NCI-H1105 (cell line): ENCODE results near the gene COL15A1.

ENCODE experiments used
- DNase-seq: peaks from one replicate; lab custom pipeline; 2025; lab: John Stamatoyannopoulos, UW

Gene COL15A1

GRCh38 chr9:98949565-98949964, 5.9 kb downstream of the COL15A1 start:
- DNase-seq: no peak

- DNase-seq: no peak
Measured at GRCh38 chr9:98950262-98950661, 6.6 kb downstream of the COL15A1 start.

GRCh38 chr9:98951967-98952366, 8.3 kb downstream of the COL15A1 start:
- DNase-seq: no peak

- DNase-seq: no peak
Measured at GRCh38 chr9:98953581-98954243, 10.0 kb downstream of the COL15A1 start.

- DNase-seq: no peak
Measured at GRCh38 chr9:98954244-98954610, 10.5 kb downstream of the COL15A1 start.

- no peak for DNase-seq
Measured at GRCh38 chr9:98955259-98955658, 11.6 kb downstream of the COL15A1 start.

- no peak for DNase-seq
Measured at GRCh38 chr9:98957826-98958225, 14.1 kb downstream of the COL15A1 start.

GRCh38 chr9:98958271-98958984, 14.7 kb downstream of the COL15A1 start:
- no peak for DNase-seq

GRCh38 chr9:98960409-98960808, 16.7 kb downstream of the COL15A1 start:
- DNase-seq: no peak

- DNase-seq: no peak
Measured at GRCh38 chr9:98961513-98962180, 17.9 kb downstream of the COL15A1 start.

GRCh38 chr9:98962181-98962560, 18.5 kb downstream of the COL15A1 start:
- no peak for DNase-seq

- no peak for DNase-seq
Measured at GRCh38 chr9:98962861-98963260, 19.2 kb downstream of the COL15A1 start.

GRCh38 chr9:98964201-98964600, 20.5 kb downstream of the COL15A1 start:
- no peak for DNase-seq

- DNase-seq: no peak
Measured at GRCh38 chr9:98964911-98965336, 21.2 kb downstream of the COL15A1 start.

GRCh38 chr9:98966676-98967075, 23.0 kb downstream of the COL15A1 start:
- DNase-seq: no peak

GRCh38 chr9:98967257-98967656, 23.6 kb downstream of the COL15A1 start:
- no peak for DNase-seq

GRCh38 chr9:98967680-98968079, 24.0 kb downstream of the COL15A1 start:
- no peak for DNase-seq

GRCh38 chr9:98968601-98969337, 25.1 kb downstream of the COL15A1 start:
- DNase-seq: no peak

- DNase-seq: no peak
Measured at GRCh38 chr9:98970532-98971041, 26.9 kb downstream of the COL15A1 start.

GRCh38 chr9:98971168-98971914, 27.6 kb downstream of the COL15A1 start:
- DNase-seq: no peak

- no peak for DNase-seq
Measured at GRCh38 chr9:98971915-98972223, 28.2 kb downstream of the COL15A1 start.

- no peak for DNase-seq
Measured at GRCh38 chr9:98972716-98973115, 29.0 kb downstream of the COL15A1 start.
